GM23248 (cell line): ENCODE results near the gene ARHGAP45.

ENCODE experiments used
- EZH2 ChIP-seq: fragments of 200-600 bp; sonication (generic); IDR thresholded peaks from 2 replicates; pipeline ENCODE4 v1.6.1; 2018; ENCODE audit warnings: antibody characterized with exemption, mild to moderate bottlenecking; ENCODE audit not compliant: insufficient read depth, poor library complexity, severe bottlenecking
- EZH2phosphoT487 ChIP-seq: fragments of 200-600 bp; sonication (generic); IDR thresholded peaks from 2 replicates; pipeline ENCODE4 v1.6.1; 2018; ENCODE audit warnings: antibody characterized with exemption, moderate library complexity, mild to moderate bottlenecking, low read depth; ENCODE audit not compliant: insufficient read depth

GRCh38 chr19:1131718-1132551, 65.0 kb downstream of the ARHGAP45 start:
- TF ChIP-seq EZH2phosphoT487 (no peak), EZH2 (no peak)
